Coronary artery (tissue), 2 donors: ENCODE results near the gene MPP2.
"Not testable (repeated sequence)": the region's sequence is repeated elsewhere in the genome, so short reads cannot be mapped to it uniquely, and the experiment has no call there.

Source experiments
- DNase-seq: peaks from one replicate; pipeline ENCODE4 v3.0.0-alpha.2; 2017; ENCODE audit warnings: low spot score
- H3K27ac ChIP-seq, 2 donors: fragments of 200-600 bp; sonication (generic); one replicate each; pipeline ENCODE4 v1.5.1; 2016 to 2019
- H3K4me3 ChIP-seq: fragments of 200-600 bp; sonication (generic); 2 replicates; pipeline ENCODE4 v1.5.1; 2016; ENCODE audit warnings: mild to moderate bottlenecking, moderate library complexity
- TF ChIP-seq, protein P1 (sequence below): fragments of 200-600 bp; sonication (generic); IDR thresholded peaks from one replicate; pipeline ENCODE4 v1.5.1; 2019; ENCODE audit warnings: antibody characterized with exemption

The MPP2 gene

DNA sequence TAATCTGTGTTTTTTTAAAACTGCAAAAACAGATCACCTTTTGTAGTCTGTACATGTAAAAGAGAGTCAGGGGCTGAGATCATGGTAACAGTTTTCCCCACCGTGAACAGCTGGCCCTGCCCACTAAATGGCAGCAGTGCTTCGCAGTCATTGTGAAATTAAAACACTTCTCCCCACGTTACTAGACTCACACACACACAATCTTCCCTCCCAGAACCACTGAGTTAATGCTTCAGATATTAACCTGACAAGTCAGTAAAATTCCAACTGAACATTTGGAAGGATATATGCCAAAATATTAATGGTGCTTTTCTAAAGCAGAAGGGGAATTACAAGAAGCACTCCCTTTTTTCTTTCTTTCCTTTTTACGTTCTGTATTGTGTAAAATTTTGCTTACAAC is 61.6 kb downstream of the MPP2 start:
- Histone ChIP-seq H3K4me3 (no peak overlapping the region), H3K27ac (peak overlapping the region in 1 of 2 donors; percentile 3)
- no peak for DNase-seq
- TF ChIP-seq, protein P1, sequence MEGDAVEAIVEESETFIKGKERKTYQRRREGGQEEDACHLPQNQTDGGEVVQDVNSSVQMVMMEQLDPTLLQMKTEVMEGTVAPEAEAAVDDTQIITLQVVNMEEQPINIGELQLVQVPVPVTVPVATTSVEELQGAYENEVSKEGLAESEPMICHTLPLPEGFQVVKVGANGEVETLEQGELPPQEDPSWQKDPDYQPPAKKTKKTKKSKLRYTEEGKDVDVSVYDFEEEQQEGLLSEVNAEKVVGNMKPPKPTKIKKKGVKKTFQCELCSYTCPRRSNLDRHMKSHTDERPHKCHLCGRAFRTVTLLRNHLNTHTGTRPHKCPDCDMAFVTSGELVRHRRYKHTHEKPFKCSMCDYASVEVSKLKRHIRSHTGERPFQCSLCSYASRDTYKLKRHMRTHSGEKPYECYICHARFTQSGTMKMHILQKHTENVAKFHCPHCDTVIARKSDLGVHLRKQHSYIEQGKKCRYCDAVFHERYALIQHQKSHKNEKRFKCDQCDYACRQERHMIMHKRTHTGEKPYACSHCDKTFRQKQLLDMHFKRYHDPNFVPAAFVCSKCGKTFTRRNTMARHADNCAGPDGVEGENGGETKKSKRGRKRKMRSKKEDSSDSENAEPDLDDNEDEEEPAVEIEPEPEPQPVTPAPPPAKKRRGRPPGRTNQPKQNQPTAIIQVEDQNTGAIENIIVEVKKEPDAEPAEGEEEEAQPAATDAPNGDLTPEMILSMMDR = no peak

DNA sequence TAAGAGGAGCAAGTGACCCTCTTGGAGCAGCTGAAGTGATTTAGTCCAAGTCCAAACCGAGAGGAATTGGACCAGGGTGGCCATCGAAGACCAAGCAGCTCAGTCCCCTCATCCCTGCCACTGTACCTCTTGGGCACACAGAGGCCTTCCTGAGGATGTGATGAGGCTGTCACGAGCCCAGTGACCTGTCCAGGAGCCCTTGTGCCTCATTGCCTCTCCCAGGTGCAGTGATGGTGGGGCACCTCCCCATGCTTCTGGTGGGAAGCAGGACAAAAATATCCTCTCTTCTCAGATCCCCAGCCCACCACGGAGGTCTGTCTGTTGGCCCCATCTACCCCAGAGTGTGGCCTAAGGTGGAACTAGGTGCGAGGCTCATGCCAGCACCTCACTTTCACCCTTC is 63.1 kb downstream of the MPP2 start:
- TF ChIP-seq, protein P1 = no peak
- Histone ChIP-seq H3K27ac (no peak overlapping the region), H3K4me3 (no peak overlapping the region)
- DNase-seq = no peak

DNA sequence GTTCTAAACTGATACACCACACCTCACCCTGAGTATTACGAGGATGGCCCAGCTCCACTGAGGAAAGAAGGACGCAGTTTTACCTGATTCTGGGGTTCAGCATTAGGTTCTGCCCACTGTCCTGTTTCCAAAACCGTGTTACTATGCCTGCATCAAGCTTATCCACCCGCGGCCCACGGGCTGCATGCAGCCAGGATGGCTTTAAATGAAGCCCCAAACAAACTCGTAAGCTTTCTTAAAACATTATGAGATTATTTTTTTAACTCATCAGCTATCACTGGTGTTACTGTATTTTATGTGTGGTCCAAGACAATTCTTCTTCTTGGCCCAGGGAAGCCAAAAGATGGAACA is 64.4 kb downstream of the MPP2 start:
- TF ChIP-seq, protein P1 = no peak

DNA sequence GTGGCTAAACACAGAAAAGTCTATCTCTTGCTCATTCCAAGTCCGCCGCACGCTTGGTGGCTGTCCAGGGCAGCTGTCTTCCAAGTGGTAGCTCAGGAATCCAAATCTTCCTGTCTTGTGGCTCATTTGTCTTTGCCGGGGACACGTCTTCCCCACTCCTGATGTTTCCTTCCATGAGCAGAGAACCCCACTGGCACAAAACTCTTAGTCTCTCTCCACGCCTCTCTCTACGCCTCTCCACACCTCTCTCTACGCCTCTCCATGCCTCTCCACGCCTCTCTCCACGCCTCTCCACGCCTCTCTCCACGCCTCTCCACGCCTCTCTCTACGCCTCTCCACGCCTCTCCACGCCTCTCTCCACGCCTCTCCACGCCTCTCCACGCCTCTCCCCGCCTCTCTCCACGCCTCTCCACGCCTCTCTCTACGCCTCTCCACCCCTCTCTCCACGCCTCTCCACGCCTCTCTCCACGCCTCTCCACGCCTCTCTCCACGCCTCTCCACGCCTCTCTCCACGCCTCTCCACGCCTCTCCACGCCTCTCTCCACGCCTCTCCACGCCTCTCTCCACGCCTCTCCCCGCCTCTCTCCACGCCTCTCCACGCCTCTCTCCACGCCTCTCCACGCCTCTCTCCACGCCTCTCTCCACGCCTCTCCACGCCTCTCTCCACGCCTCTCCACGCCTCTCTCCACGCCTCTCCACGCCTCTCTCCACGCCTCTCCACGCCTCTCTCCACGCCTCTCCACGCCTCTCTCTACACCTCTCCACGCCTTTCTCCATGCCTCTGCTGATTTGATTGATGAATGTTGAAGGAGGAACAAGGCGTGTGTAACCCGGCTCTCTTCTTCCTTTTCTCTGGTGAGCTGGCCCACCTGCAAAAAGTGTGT is 65.0 kb downstream of the MPP2 start:
- DNase-seq, H3K4me3 ChIP-seq, H3K27ac ChIP-seq: not testable (repeated sequence)

More for the DNA sequence above, 64.4 kb downstream of the MPP2 start:
- no peak for DNase-seq
- Histone ChIP-seq H3K27ac (no peak overlapping the region), H3K4me3 (no peak overlapping the region)

DNA sequence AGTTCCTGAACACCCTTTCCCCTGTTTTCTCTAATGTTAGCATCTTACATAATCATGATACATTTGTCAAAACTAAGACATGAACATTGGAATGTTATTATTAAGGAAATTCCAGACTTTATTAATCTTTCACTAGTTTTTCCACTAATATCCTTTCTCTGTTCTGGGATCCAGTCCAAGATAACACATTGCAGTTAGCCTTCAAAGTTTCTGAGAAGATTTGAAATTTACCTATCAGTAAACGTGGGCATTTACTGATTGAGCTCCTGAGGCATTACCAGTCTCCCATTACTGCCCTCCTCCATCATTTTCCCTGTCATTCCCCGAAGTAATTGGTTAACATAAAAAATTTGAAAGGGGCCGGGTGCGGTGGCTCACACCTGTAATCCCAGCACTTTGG is 66.1 kb downstream of the MPP2 start:
- no peak overlapping the region for H3K27ac ChIP-seq
- H3K4me3 ChIP-seq = no peak overlapping the region

DNA sequence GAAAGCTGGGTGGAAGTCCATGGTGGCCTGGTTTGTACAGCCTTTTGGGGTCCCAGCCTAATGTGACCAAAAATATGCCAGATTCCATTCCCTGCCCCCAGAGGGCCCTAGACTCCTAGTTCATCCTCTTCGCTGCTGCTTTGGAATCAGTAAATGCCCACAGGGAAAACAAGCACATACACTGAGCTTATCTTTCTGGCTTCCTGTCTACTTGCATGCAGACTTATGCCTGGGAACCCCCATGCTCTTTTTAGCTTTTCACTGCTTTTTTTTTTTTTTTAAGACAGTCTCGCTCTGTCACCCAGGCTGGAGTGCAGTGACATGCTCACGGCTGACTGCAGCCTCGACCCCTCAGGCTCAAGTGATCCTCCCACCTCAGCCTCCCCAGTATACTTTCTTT is 66.5 kb downstream of the MPP2 start:
- TF ChIP-seq, protein P1 = no peak
- H3K4me3 ChIP-seq = no peak overlapping the region
- H3K27ac ChIP-seq = no peak overlapping the region
- no peak for DNase-seq

More for the DNA sequence above, 66.1 kb downstream of the MPP2 start:
- TF ChIP-seq, protein P1 = no peak
- DNase-seq = no peak

DNA sequence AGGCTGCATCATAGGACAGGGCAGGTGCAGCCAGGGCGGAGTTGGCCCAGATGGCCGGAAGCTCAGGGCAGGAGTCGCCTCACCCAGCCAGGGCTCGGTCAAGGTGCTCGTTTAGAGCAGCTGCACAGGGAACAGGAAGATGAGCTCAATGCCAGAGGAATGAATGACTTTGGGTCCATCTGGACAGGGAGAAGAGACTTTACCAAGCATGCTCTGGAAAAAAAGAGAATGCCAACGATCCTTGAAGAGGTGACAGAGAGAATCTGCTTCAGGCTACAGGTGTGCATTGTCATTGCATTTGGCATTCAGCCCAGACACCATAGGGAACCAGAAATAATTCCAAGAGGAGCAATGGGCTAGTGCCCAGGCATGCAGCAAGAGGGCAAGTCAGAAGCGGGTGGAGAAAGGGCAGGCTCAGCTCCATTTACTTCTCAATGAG is 67.6 kb downstream of the MPP2 start:
- no peak overlapping the region for H3K4me3 ChIP-seq
- no peak for DNase-seq
- TF ChIP-seq, protein P1 = no peak
- no peak overlapping the region for H3K27ac ChIP-seq
